ENCODE measurements around the gene RAD51B.

RAD51B gene

DNA sequence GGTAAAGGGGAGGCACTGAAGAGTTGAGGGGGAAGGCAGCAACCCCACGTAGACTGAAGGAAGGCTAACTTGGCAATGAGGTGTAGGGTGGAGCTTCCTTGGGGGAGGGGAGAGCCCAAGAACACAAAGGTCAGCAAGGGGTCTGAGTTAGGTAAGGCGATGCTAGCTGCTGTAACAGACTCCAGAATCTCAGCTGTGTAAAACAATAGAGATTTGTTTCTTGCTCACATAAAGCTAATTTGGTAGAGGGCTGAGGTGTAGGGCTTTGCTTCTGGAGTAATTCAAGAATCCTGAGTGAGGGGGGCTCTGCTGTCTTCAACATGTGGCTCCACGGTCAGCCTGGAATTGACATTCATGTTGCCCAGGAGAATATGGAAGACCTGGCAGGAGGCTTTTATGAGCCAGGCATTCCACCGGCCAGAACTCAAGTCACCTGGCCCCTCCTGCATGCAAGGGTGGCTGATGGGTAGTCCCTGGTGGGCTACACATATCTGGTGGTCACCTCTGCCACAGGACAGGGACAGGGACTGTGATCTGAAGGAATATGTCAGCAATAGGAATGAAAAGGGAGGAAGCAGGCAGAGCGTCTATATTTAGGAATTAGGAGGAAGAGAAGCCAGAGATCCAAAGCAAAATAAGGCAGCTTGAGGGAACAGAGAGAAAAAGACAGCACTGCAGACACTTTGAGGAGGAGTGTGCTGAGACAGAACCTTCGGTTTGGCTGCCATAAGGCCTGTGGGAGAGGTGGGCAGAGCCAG, 819.6 kb downstream of the RAD51B start:
- DNase-seq (ENCODE audit: low read depth) = no peak

DNA sequence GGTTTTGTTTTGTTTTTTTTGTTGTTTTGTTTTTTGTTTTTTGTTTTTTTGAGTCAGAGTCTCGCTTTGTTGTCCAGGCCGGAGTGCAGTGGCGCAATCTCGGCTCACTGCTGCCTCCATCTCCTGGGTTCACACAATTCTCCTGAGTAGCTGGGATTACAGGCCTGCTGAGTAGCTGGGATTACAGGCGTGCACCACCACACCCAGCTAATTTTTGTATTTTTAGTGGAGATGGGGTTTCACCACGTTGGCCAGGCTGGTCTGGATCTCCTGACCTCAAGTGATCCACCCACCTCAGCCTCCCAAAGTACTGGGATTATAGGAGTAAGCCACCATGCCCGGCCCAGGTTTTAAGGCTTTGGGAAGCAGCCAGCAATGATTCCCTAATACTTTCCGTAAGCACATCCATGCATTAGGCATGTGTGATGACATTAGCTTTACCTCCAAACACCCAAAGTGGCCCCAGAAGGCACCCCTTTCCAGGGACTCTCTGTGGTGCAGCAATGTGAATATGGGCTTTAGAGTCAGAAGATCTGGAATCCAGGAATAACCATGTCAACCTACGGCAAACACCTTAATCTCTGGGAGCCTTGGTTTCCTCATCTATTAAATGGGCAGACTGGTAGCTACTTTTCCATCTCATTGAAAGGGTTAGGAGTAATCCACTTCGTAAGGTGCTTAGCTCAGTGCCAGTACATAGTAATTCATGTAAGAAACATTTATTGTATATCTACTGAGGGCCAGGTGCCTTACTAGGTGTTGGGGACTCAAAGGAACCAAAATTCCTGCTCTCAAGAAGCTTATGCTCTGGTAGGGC, 820.4 kb downstream of the RAD51B start:
- no peak for DNase-seq (ENCODE audit: low read depth)

DNA sequence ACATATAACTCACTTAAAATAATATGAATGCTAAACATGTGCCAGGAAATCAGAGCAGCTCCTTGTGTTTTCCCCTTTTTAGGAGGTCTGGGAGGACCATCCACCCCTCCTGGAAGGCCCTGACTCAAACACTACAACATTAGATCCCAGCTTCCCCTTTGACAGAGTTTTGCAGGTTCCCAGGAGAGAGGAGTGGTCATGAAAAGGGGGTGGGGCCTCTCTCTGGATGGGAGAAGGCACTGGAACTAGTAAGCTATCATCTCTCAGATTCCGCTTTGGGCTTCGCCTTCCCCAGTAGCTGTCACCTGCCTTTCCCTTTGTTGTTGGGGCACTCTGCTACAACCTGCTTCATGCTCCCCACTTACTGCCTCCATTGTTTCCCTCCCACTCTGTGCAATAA, 824.1 kb downstream of the RAD51B start:
- no peak for DNase-seq (ENCODE audit: low read depth)

DNA sequence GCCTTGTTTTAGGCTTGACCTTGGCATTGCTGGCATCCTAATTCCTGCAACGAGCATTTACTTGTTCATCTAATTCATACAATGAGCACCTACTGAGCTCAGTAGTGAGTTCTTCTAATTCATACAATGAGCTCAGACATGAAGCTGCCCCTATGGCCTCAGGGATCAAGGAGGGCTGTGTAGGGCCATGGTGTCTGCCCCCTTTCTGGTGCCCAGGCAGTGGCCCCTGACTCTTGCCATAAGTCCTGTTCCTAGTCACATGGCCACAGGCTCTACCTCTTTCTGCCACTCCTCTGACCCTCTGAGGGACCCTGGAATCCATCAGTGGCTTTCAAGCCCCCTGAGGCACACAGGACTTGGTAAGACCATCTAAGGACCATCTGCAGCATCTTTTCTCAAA, 824.5 kb downstream of the RAD51B start:
- no peak for DNase-seq (ENCODE audit: low read depth)

DNA sequence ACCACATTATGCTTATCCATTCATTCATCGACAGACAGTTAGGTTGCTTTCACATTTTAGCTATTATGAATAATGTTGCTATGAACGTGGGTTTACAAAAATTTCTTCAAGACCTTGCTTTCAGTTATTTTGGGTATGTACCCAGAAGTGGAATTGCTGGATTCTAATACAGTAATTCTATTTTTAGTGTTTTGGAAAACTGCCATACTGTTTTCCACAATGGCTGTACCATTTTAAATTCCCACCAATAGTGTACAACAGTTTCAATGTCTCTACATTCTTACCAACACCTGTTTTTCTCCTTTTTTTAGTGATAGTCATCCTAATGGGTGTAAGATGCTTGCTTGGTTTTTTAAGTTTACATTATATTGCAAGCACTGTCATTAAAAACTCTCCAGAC, 825.8 kb downstream of the RAD51B start:
- no peak for DNase-seq (ENCODE audit: low read depth)

DNA sequence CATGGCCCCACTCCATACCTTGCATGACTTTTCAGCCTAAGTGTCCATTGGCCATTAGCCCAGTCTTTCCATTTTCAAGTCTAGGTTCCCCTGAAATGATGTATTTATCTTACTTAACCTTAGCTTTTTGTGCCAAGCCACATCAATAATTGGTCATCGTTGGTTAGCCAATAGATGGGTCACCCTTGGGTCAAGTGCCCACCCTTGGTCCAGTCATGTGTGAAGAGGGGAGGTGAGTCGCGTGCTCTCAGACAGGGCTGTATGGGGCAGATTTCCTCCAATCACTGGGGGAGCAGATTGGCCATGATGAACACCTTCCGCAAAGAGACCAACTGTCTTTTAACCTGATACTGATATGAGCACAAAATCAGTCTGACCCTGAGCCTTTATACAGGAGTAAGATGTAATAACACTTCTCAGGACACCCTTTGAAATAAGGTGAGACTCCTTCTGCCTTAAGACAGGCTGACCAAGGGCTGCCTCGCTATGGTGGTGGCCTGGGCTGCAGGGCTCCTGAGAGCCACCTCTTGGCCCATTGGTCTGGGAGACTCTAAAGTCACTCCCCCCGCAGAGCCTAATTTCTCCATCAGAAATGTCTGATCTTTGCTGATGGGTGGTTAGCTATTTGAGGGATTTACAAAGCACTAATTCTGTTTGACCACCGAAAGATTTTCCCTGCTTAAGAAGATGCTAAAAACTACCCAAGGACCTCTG, 830.1 kb downstream of the RAD51B start:
- DNase-seq (ENCODE audit: low read depth) = no peak

DNA sequence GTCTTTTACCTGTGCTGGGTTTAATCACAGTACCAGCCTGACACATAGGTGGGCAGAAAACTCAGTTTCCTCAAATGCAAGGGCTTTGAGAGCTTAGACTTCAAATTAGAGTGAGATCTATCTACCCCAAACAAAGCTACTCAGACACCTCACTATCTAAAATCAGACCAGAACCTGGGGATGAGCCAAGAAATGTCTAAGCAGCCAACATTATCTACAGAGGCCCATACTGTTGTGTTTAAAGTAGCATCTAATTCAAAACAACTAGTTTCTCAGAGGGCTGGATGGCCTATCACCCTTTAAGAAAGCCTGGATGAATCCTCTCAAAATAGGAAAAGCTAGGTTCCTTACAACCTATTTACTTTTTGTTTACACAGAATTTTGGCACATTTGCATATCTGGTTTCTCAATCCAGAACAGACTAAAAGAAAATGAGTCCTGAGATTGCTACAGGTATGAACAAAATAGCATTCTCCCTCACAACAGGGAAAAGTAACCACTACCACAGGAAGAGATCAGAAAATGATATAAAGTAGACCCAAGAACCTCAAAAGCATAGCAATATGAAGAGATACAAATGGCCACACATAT, 830.9 kb downstream of the RAD51B start:
- DNase-seq (ENCODE audit: low read depth) = no peak

DNA sequence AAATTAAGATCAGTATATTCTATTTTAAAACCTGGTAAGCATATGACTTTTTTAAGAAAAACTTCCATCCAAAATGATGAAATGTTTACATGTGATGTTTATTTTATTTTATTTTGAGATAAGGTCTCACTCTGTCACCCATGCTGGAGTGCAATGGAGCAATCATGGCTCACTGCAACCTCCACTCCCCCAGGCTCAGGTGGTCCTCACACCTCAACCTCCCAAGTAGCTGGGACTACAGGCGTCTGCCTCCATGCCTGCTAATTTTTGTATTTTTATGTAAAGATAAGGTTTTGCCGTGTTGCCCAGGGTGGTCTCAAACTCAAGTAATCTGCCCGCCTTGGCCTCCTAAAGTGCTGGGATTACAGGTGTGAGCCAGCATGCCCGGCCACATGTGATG, 831.5 kb downstream of the RAD51B start:
- DNase-seq (ENCODE audit: low read depth) = no peak

DNA sequence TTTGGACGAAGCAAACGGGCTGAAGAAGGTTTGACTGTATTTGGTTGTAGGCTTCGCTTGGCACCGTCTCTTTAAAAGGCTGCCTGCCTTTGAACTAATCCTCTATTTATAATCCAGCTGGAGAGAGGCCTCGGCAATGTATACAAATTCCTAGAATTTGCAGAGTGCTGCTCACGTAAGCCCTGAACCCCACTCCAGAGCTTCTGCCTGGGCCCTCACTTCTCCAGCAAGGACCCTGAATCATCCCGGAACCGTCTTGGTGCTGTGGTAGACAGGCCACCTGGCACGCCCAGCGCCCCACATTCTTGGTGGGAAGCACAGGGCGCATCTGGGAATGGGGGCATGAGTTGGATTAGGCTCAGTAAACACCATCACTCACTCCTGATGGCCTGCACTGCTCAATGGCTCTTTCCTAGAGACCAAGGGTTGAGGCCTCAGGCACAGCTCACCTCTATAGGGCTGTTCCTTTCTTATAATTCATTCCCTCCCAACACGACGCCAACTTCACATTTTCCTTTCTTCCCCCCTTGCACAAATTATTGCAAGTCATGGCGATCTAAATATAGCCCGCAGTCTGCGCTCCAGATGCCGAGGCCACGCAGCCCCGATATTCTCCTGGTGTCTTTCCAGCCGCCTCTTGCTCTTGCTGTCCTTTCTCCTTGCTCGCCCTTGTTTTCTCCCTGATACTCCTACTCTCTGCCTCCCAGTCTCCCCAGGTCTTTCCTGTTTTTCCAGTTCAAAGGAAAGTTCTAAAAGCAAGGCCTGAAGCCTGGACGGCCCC, 832.3 kb downstream of the RAD51B start:
- DNase-seq (ENCODE audit: low read depth) = no peak

DNA sequence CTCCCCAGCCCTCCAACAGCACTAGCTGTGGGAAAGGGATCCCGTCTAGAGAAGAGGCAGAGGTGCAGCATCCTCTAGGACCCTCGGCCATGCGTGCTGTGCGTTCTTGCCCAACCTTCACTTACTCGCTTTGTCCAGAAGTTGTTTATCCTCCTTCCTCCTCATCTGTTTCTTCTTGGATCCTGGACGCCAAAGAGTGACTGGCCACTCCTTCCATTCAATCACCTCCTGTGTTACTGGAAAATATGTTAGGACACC, 832.8 kb downstream of the RAD51B start:
- no peak for DNase-seq (ENCODE audit: low read depth)

DNA sequence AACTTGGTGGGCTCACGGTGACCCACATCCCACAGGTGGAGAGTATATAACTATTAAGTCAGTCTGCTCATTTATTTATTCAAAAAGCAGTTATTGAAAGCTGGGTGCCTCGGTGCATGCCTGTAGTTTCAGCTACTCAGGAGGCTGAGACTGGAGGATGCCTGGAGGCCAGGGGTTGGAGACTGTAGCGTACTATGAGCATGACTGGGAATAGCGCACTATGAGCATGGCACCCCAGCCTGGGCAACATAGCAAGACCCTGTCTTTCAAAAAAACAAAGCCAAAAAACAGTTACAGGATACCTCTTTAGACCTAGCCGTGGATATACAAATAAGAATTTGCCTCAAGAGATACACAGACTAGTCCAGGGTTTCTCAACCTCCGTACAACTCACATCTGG, 833.5 kb downstream of the RAD51B start:
- no peak for DNase-seq (ENCODE audit: low read depth)

DNA sequence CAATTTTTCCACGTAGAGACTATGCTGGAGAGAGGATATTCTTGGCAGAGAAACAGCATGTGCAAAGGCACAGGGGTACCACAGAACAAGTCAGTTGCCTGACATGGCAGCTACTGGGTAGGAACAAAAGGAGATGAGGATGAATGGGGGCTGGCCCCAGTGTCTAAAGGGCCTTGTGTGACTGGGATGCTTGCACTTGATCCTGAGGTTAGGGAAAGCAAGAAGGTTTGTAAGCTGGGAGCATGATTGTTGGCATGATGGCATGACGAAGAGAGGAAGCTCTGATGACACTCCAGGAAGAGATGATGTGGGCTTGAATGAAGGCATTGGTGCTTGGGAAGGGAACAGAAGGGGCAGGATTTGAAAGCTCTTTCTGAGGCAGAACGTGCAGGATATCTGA, 834.2 kb downstream of the RAD51B start:
- DNase-seq (ENCODE audit: low read depth) = no peak

DNA sequence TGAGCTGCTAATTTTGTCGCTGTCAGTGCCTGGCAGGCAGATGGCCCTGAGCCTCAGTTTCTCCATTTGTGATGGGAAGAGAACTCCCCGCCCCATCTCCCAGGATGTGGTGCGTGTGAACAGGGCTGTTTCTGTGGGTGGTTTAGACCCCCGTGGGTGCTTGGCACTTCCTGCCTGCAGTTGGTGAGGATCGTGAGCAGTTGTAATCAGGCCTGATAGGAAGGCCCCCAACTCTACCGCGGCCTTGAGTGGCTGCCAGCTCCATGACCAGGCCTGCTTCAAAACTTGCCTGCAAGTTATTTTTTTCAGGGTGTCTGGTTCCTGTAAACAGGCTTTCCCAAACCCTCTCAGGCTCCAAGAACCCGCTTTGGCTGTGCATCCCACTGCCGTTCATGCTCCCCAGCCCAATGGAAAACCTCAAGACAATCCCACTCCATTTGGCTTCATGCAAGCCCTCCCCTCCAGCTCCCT, 834.9 kb downstream of the RAD51B start:
- no peak for DNase-seq (ENCODE audit: low read depth)

DNA sequence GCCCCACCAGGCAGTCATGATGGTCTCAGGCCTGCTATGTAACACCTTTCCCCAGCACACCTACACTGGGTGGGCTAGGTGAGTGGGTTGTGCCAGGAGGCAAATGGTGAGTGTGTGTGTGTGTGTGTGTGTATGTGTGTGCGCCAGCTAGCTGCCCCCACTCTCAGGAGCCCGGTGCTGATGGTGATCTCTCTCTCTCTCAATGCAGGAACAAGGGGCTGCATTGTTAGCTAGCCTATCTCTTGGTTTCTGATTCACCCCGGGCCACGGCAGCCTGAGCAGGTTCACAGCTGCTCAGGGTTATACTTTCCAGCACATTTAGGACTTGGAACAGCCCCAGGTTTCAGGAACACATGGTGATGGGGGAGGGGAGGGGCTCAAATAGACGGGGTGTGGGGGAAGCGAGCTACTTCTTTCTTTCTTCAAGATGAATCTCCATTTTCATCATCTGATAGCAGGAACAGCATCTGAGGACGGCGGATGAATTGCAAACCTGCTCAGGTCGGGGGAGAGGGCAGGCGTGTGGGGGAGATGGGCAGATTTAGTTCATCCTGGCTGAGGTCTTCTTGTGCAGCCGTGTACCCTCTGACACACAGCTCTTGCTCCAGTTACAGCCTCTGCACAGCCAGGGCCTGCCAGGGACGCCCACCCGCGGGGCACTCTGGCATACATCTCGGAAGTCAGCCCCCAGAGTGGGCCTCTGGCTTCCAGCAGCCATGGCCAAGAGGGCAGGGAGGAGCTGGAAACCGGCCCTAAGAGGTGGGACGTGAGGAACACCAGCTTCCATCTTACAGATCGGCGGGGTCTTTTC, 835.6 kb downstream of the RAD51B start:
- DNase-seq (ENCODE audit: low read depth) = no peak

DNA sequence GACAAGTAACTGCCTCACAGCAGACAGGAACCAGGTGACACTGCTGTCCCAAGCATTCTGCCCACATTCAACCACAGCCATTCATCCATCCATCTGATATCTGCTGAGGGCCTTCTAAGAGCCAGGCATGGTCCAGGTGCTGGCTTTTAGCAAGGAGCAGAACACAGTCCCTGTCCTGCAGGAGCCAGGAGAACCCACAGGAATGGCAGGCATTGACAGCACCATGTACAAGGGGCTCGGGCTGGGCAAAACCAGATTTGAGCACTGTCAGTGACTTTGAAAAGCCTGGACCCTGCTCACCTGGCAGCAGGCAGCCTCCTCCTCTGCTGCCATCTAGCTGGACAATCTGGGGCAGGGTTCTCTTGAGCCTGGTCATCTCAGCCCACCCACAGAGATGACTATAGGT, 836.3 kb downstream of the RAD51B start:
- no peak for DNase-seq (ENCODE audit: low read depth)

DNA sequence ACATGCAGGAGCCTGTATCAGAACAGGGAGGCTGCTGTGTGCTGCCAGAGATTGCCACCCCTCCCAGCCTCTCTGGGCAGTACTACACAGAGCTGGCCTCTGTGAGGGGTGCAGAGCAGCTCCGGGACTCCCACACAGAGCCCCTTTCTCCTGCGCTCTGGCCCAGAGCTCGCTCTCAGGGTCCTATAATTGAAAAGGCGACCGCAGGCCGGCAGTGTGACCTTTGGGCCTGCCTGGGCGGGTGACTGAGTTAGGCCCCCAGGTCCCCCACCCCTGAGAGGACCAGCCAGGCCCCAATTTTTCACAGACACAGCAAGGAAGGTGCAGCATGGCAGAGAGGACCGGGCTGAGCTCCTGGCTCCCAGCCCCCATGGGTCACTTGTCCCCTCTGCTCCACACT, 836.9 kb downstream of the RAD51B start:
- DNase-seq (ENCODE audit: low read depth) = no peak

DNA sequence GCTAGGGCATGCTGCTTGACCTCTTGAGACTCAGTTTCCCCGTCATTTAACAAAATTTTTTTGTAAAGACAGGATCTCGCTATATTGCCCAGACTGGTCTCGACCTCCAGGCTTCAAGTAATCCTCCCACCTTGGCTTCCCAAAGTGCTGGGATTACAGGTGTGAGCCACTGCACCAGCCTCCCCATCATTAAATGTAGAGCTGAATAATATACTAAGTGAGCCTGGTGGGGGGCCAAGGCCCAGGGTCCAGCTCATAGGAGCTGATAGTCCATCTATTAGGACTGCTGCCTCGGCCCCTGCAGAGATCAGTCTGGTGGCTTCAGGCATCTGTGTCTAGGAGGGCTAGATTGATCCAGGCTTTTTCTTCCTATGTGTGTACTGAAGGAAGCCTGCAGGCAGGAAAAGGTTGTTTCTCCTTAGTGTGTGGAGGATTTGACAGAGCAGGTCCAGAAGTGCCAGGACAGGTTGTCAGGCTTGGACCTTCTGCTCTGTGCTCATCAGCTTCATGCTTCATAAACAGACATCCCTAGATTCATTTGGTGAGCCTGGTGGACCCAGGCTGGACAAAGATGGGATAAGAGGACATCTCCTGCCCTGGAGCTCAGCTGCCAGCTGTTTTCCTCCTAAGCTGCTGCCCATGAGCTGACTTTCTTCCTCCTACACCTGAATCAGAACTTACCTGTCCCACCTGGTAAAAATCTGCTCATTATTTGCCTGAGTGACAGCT, 837.9 kb downstream of the RAD51B start:
- DNase-seq (ENCODE audit: low read depth) = no peak

DNA sequence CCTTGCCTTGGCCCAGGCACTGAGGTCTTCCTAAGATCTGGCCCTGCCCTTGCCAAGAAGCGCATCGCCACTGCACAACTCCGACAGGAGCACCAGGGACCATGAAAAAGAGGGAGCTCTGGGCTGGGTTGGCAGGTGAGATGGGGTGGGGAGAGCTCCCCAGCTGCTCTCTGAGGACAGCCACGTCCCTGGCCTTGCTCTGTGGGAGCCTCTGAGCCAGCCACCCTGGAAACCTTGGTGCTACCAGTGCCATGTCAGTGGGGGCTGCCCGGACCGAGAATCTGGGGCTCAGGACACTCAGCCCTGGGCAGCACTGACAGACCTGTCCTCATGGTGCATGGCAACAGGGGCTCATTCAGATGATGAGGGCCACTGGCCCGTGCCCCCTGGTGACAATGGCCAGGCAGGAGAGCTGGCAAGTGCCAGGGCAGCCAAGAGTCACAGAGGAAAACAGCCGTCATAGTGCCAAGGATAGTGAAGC, 838.5 kb downstream of the RAD51B start:
- DNase-seq (ENCODE audit: low read depth) = no peak

DNA sequence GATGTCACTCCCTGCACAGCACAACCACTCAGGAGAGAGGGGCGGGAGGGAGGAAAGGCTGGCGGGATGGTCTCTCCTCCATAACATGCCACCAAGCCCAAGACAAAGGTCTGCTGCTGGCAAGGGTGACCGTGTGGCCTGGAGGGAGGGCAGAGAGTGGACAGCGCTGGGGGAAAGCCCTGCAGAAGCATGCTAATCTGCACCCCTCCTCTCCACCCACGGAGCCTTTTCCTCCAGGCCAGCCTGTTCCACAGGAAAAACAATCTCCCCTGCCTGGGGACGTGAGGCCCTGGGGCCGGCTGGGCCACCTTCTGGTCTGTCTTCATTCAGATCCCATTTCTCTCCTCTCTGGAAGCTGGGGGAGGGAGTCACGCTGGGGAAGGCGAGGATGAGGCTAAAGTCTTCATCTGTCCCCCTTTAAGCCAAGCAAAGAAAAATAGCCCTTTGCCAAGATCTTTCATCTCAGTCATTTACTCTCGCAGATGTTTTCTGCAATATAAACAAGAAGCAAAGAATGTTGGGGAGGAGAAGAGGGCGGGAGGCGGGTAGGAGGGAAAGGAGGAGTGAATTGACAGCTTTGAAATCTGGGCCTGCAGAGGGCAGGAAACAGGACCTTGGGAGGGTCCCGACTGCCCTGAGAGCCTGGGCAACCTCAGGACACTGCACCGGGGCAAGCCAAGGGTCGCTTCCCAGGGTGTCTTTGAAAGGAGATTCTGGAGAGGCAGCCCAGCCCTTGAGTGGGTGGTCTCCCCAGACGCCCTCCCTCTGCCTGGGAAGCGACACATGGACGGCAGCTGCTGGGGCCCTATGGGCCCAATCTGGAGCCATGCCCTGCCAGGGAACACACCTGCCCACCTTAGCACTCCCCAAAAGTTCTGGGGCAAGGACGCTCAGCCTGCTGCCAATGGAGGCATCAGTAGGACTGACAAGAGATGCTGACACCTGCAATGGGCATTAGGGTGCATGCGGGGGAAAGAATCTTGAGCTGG, 839.7 kb downstream of the RAD51B start:
- no peak for DNase-seq (ENCODE audit: low read depth)

Data from stimulated activated CD4-positive, alpha-beta T cell treated with anti-CD3 and anti-CD28 coated beads, Interleukin-2, amount 100 ng/mL, for 4 hours (primary cell).